H1 (cell line): ENCODE data around the gene NCF4. TPM values are rescaled to one million over a fixed set of nuclear protein-coding genes. Genes with fewer than 3 reads are reported as not detected.

Experiments
- CBX5 ChIP-seq: fragments of 300-800, 300-1000 bp; sonication (generic); IDR thresholded peaks from 2 replicates; pipeline ENCODE4 v1.7.1; 2016; ENCODE audit warnings: antibody characterized with exemption, low read length, low read depth
- CTBP2 ChIP-seq: IDR thresholded peaks from 2 replicates; pipeline ENCODE4 v1.7.0; 2011; ENCODE audit warnings: borderline replicate concordance, mild to moderate bottlenecking, moderate library complexity, mixed read lengths, low read length; ENCODE audit not compliant: insufficient read depth, insufficient read length
- EGR1 ChIP-seq: IDR thresholded peaks from 2 replicates; pipeline ENCODE4 v1.6.1; 2011; ENCODE audit warnings: low read depth, low read length, borderline replicate concordance
- EZH2 ChIP-seq: fragments of 200-600 bp; sonication (generic); IDR thresholded peaks from 2 replicates; pipeline ENCODE4 v1.7.1; 2012; ENCODE audit warnings: low read depth, mild to moderate bottlenecking, moderate library complexity, low read length, inconsistent platforms; ENCODE audit not compliant: severe bottlenecking
- FOSL1 ChIP-seq: IDR thresholded peaks from 2 replicates; pipeline ENCODE4 v1.6.1; 2011; ENCODE audit warnings: mild to moderate bottlenecking, low read depth, low read length, moderate library complexity; ENCODE audit not compliant: insufficient read depth
- RAD21 ChIP-seq, 2 experiments: IDR thresholded peaks in 1 of 2; conservative IDR thresholded peaks in 1 of 2; 2 replicates each; pipeline ENCODE4 v1.6.1; 2011; ENCODE audit warnings: low read depth in 2 of 2, low read length in 2 of 2, improper control_type of control experiment in 1 of 2, inconsistent platforms in 1 of 2, mild to moderate bottlenecking in 1 of 2, moderate library complexity in 1 of 2
- polyA plus RNA-seq, 7 experiments: library from polyadenylated mRNA; depleted of rRNA in 3 of 7; stranded (reverse) in 5 of 7; unstranded in 2 of 7; fragments of >200 nt in 5 of 7; fragments of 200-250 nt in 2 of 7; gene quantifications; 1 replicate in 5 of 7; 2 replicates in 1 of 7; 4 replicates in 1 of 7; pipeline versions ENCODE4 v1.2.1 to v1.2.3, GENCODE V29; 2011 to 2013; ENCODE audit warnings: missing spikeins in 2 of 7, mixed read lengths in 2 of 7
- total RNA-seq: library from RNA; stranded (reverse); fragmentation: NEBNext Ultra II Directional; extraction: Animal tissue kit (Norgen Biotek cat#: 25700); gene quantifications from 2 replicates; pipeline ENCODE4 v1.2.1, GENCODE V29; 2021
- TF ChIP-seq, protein P1 (sequence below): IDR thresholded peaks from 2 replicates; pipeline ENCODE4 v1.6.1; 2012; ENCODE audit warnings: inconsistent platforms

Gene NCF4
- total and polyA plus RNA-seq, 2 of the 8 experiments (the other 6 are each of a cell fraction or from before 2014, with no cell fraction given), result 0.20 TPM; not detected in 1

DNA sequence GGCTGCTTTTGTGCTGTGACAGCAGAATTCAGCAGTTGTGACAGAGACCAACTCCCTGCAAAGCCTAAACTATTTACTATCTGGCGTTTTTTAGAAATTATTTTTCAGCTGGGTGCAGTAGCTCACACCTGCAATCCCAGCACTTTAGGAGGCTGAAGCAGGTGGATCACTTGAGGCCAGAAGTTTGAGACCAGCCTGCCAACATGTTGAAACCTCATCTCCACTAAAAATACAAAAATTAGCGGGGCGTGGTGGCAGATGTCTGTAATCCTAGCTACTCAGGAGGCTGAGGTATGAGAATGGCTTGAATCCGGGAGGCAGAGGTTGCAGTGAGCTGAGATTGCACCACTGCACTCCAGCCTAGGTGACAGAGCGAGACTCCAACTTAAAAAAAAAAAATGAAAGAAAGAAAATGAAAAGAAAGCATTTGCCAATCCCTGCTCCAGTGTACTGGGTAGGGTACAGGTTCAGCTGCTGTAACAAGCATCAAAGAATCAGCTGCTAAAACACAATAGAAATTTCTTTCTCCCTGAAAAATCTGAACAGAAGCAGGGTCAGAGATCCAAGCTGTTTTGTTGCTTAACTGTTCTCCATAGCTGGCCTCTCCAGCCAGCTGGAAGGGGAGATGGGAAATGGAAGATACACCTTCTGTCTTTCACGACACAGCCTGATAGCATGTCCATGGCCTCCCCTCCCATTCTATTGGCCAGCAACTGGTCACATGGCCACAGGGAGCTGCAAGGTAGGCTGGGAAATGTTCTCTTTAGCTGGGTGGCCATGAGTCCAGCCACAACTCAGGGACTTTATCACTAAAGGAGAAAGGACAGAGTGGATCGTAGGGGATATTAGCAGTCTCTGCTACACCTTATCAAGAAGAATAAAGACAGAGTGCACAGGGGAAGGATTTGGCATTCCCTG is 8.5 kb upstream of the NCF4 start (continued):
- no peak for TF ChIP-seq CBX5
- no peak for TF ChIP-seq FOSL1
- TF ChIP-seq, protein P1, sequence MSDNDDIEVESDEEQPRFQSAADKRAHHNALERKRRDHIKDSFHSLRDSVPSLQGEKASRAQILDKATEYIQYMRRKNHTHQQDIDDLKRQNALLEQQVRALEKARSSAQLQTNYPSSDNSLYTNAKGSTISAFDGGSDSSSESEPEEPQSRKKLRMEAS, result no peak
- TF ChIP-seq EGR1, result no peak
- no peak for TF ChIP-seq RAD21 (IDR thresholded peaks at IDR 0.05 in 1 of 2, conservative IDR thresholded peaks at IDR 0.05 in 1 of 2; ENCODE audit: low read depth in 2 of 2, low read length in 2 of 2)
- TF ChIP-seq CTBP2, result no peak
- TF ChIP-seq EZH2, result no peak
